PC-3 (cell line): ENCODE measurements around the gene TAX1BP3. TPM values are rescaled to one million over a fixed set of nuclear protein-coding genes. Genes with fewer than 3 reads are reported as not detected.

ENCODE experiments used
- ATAC-seq: fragments of 200-7000 bp; cut with Tn5 transposase; 2 replicates; pipeline ENCODE4 v1.9.1; 2020; ENCODE audit warnings: mild to moderate bottlenecking, moderate library complexity
- BruUV-seq: library from RNA; stranded (reverse); fragments of 400-500 nt; replicated peaks from 2 replicates; lab custom pipeline; 2021; lab: Mats Ljungman, UMichigan
- CTCF ChIA-PET: fragments of 300-600 bp; sonication (Branson Sonifier 250); formaldehyde crosslinking; loops from one replicate; lab custom pipeline; 2022; ENCODE audit warnings: antibody characterized with exemption; lab: Charles Lee
- POLR2A ChIA-PET: fragments of 300-600 bp; sonication (Branson Sonifier 250); formaldehyde crosslinking; loops from one replicate; lab custom pipeline; 2022; ENCODE audit warnings: antibody characterized with exemption; ENCODE audit not compliant: unreplicated experiment; lab: Charles Lee
- DNase-seq: peaks from one replicate; pipeline ENCODE4 v3.0.0-alpha.2; 2015
- H2AFZ ChIP-seq: fragments of 300-600 bp; sonication (generic); 2 replicates; pipeline ENCODE4 v1.6.0; 2016; ENCODE audit warnings: antibody characterized with exemption, low read length
- H3F3A ChIP-seq: fragments of 300-600 bp; sonication (generic); one replicate; pipeline ENCODE4 v1.6.0; 2017; ENCODE audit warnings: antibody characterized with exemption, low read length, control low read depth, mild to moderate bottlenecking; ENCODE audit not compliant: unreplicated experiment
- H3K27ac ChIP-seq: fragments of 300-600 bp; sonication (generic); 2 replicates; pipeline ENCODE4 v1.5.1; 2016; ENCODE audit warnings: mild to moderate bottlenecking, low read length
- H3K27me3 ChIP-seq: fragments of 300-600 bp; sonication (generic); 2 replicates; pipeline ENCODE4 v1.6.1; 2016; ENCODE audit warnings: low read length, mixed read lengths
- H3K36me3 ChIP-seq: fragments of 300-600 bp; sonication (generic); 2 replicates; pipeline ENCODE4 v1.6.1; 2016; ENCODE audit warnings: low read depth, mixed run types, low read length, mixed read lengths
- H3K4me1 ChIP-seq: fragments of 300-600 bp; sonication (generic); 2 replicates; pipeline ENCODE4 v1.5.1; 2016; ENCODE audit warnings: low read length; ENCODE audit not compliant: insufficient read depth
- H3K4me2 ChIP-seq: fragments of 300-600 bp; sonication (generic); 2 replicates; pipeline ENCODE4 v1.6.0; 2016; ENCODE audit warnings: low read length
- H3K4me3 ChIP-seq: fragments of 300-600 bp; sonication (generic); 2 replicates; pipeline ENCODE4 v1.5.1; 2016; ENCODE audit warnings: mild to moderate bottlenecking, low read length, mixed read lengths
- H3K79me2 ChIP-seq: fragments of 300-600 bp; sonication (generic); 2 replicates; pipeline ENCODE4 v1.6.1; 2017; ENCODE audit warnings: low read length, mixed read lengths
- H3K9ac ChIP-seq: fragments of 300-600 bp; sonication (generic); 2 replicates; pipeline ENCODE4 v1.6.0; 2016; ENCODE audit warnings: mild to moderate bottlenecking, low read length
- H3K9me2 ChIP-seq: fragments of 300-600 bp; sonication (generic); replicated peaks from 2 replicates; pipeline ENCODE4 v1.6.1; 2016; ENCODE audit warnings: mixed run types, low read length, mixed read lengths
- H3K9me3 ChIP-seq: fragments of 300-600 bp; sonication (generic); 2 replicates; pipeline ENCODE4 v1.6.1; 2016; ENCODE audit warnings: low read length, mixed read lengths
- H4K20me1 ChIP-seq: fragments of 300-600 bp; sonication (generic); 2 replicates; pipeline ENCODE4 v1.6.1; 2016; ENCODE audit warnings: low read length, mixed read lengths
- EZH2 ChIP-seq: fragments of 300-600 bp; sonication (generic); IDR thresholded peaks from one replicate; pipeline ENCODE4 v1.6.1; 2017; ENCODE audit warnings: antibody characterized with exemption, mild to moderate bottlenecking, low read length; ENCODE audit not compliant: unreplicated experiment
- EZH2phosphoT487 ChIP-seq: fragments of 300-600 bp; sonication (generic); IDR thresholded peaks from 2 replicates; pipeline ENCODE4 v1.6.1; 2018; ENCODE audit warnings: mild to moderate bottlenecking, antibody characterized with exemption, low read length, borderline replicate concordance
- intact Hi-C: fragments of 100-400 bp; cut with micrococcal nuclease; formaldehyde crosslinking; loops from 2 replicates; pipeline ENCODE4 v1.9.0; 2023
- total RNA-seq: library from RNA; depleted of rRNA; stranded (reverse); fragments of >200 nt; gene quantifications from 2 replicates; pipeline ENCODE4 v1.2.3, GENCODE V29; 2014
- TF ChIP-seq, protein P1 (sequence below): fragments of 300-600 bp; sonication (generic); conservative IDR thresholded peaks from 2 replicates; pipeline ENCODE4 v1.5.1; 2017; ENCODE audit warnings: antibody characterized with exemption, low read depth, mild to moderate bottlenecking, low read length

TAX1BP3 gene
- total RNA-seq, 1 experiment from 2014 or later, result 87.7 TPM

DNA sequence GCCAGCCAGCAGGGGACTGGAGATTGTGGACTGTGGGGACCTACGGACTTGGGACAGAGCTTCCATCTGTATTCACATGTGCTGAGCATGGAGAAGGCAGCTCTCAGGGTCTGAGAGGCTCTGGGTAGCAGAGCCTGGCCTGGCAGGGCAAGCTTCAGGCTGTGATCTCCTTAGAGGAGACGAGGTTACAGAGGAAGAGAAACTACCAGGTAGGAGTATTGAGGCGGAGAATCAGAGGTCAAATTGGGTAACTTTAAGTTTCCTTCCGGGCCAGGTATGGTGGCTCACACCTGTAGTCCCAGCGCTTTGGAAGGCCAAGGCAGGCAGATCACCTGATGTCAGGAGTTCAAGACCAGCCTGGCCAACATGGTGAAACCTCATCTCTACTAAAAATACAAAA is 23.1 kb downstream of the TAX1BP3 start:
- H3K9me2 ChIP-seq, result no peaks in the 10 kb centered on the region
- no peak for TF ChIP-seq EZH2
- TF ChIP-seq EZH2phosphoT487, result no peak
- TF ChIP-seq, protein P1, sequence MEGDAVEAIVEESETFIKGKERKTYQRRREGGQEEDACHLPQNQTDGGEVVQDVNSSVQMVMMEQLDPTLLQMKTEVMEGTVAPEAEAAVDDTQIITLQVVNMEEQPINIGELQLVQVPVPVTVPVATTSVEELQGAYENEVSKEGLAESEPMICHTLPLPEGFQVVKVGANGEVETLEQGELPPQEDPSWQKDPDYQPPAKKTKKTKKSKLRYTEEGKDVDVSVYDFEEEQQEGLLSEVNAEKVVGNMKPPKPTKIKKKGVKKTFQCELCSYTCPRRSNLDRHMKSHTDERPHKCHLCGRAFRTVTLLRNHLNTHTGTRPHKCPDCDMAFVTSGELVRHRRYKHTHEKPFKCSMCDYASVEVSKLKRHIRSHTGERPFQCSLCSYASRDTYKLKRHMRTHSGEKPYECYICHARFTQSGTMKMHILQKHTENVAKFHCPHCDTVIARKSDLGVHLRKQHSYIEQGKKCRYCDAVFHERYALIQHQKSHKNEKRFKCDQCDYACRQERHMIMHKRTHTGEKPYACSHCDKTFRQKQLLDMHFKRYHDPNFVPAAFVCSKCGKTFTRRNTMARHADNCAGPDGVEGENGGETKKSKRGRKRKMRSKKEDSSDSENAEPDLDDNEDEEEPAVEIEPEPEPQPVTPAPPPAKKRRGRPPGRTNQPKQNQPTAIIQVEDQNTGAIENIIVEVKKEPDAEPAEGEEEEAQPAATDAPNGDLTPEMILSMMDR, result no peak
- ATAC-seq (no peak), DNase-seq (no peak)
- no peak overlapping the region for H3K4me3 ChIP-seq
- no peaks in the 10 kb centered on the region for H3F3A ChIP-seq
- H3K4me1 ChIP-seq, result no peaks in the 10 kb centered on the region
- no peak overlapping the region for H3K4me2 ChIP-seq
- no peaks in the 10 kb centered on the region for H3K9me3 ChIP-seq
- ChIA-PET CTCF (no interaction called here), POLR2A (no interaction called here)
- H2AFZ ChIP-seq, result no peak overlapping the region
- H3K27ac ChIP-seq, result no peak overlapping the region
- no peaks in the 10 kb centered on the region for H3K27me3 ChIP-seq
- no peaks in the 10 kb centered on the region for H3K36me3 ChIP-seq
- H4K20me1 ChIP-seq, result no peaks in the 10 kb centered on the region
- no peaks in the 10 kb centered on the region for H3K79me2 ChIP-seq
- no peak overlapping the region for H3K9ac ChIP-seq
- intact Hi-C loops, result loop anchor here (5.0 kb wide), 1 partner anchor 598 kb away; no protein-coding TSS in a partner anchor
- BruUV-seq, result no TSS peak

DNA sequence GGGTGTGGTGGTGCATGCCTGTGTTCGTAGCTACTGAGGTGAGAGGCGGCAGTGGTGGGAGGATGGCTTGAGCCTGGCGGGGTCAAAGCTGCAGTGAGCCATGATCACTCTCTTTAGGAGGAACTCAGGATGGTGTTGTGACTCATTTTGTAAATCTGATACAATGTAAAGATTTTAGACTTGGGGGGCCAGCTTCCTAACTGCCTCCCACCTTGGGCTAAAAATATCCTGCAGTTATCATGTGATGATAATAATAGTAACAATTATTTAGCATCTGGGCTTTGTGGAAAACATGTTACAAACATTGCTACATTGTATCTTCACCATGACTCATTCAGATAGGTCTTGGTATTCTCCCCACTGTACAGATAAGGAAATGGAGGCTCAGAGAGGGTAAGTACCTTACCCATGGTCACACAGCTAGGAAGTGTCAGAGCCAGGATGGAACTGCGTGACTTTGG is 24.5 kb downstream of the TAX1BP3 start:
- Histone ChIP-seq H3K4me3 (no peak overlapping the region), H3K79me2 (no peaks in the 10 kb centered on the region), H3K4me2 (no peak overlapping the region), H3K36me3 (no peaks in the 10 kb centered on the region), H2AFZ (no peak overlapping the region), H3K4me1 (no peaks in the 10 kb centered on the region), H3K27me3 (no peaks in the 10 kb centered on the region), H3F3A (no peaks in the 10 kb centered on the region), H3K9me3 (no peaks in the 10 kb centered on the region), H3K27ac (no peak overlapping the region), H3K9ac (no peak overlapping the region), H4K20me1 (no peaks in the 10 kb centered on the region), H3K9me2 (no peaks in the 10 kb centered on the region)
- DNase-seq (no peak), ATAC-seq (no peak)
- POLR2A ChIA-PET, result no interaction called here
- CTCF ChIA-PET, result no interaction called here
- no peak for TF ChIP-seq EZH2
- TF ChIP-seq EZH2phosphoT487, result no peak
- TF ChIP-seq, protein P1, result no peak
- no TSS peak for BruUV-seq
- intact Hi-C loops, result no loop called here

DNA sequence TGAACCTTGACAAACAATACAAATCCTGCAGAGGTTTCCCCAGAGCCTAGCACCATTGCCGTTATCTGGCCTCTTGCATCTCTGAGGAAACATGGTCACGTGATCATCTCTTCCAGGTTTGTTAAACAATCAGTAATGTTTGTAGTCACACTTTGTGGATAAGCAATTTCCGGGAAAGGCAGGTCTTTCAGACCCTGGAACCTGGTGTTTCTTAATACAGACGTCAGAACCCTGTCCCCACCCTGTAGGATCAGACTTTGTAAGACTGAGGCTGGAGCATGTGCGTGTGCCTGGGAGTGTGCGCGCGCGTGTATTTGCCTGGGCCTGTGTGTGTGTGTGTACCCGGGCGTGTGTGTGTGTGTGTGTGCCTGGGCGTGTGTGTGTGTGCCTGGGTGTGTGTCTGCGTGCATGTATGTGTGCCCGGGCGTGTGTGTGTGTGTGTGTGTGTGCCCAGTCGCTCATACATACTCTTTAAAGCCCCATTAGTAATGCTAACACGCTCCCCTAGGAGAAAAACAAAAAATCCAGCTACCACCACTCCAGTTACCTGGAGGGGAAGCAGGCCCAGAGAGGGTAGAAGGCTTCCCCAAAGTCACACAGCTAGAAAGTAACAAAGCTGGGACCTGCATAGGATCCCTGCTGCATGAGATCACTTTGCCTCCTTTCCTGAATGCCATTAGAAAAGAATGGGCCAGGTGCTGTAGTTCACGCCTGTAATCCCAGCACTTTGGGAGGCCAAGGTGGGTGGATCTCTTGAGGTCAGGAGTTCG is 26.5 kb downstream of the TAX1BP3 start:
- Histone ChIP-seq H3K4me2 (no peak overlapping the region), H2AFZ (no peak overlapping the region), H4K20me1 (no peaks in the 10 kb centered on the region), H3K27me3 (no peaks in the 10 kb centered on the region), H3K4me3 (no peak overlapping the region), H3K79me2 (peaks cover 8% of the 10 kb centered on the region; the same call in 1 of the 2 replicates), H3K9ac (no peak overlapping the region), H3K36me3 (no peaks in the 10 kb centered on the region), H3K27ac (no peak overlapping the region), H3F3A (no peaks in the 10 kb centered on the region), H3K4me1 (no peaks in the 10 kb centered on the region), H3K9me3 (no peaks in the 10 kb centered on the region), H3K9me2 (no peaks in the 10 kb centered on the region)
- BruUV-seq, result no TSS peak
- POLR2A ChIA-PET, result no interaction called here
- ATAC-seq (no peak), DNase-seq (no peak)
- CTCF ChIA-PET, result no interaction called here
- TF ChIP-seq, protein P1, result no peak
- TF ChIP-seq EZH2phosphoT487 (no peak), EZH2 (no peak)
- intact Hi-C loops, result no loop called here
